Hepatocyte (in vitro differentiated cells): ENCODE results near the gene CAMKK1.

Source experiments
- EZH2 ChIP-seq: fragments of 200-600 bp; sonication (generic); IDR thresholded peaks from 2 replicates; pipeline ENCODE4 v1.6.1; 2016; ENCODE audit warnings: antibody characterized with exemption, mild to moderate bottlenecking, borderline replicate concordance
- TF ChIP-seq, protein P1 (sequence below): fragments of 200-600 bp; sonication (generic); IDR thresholded peaks from 2 replicates; pipeline ENCODE4 v1.5.1; 2016; ENCODE audit warnings: antibody characterized with exemption, mild to moderate bottlenecking; ENCODE audit not compliant: poor library complexity

- TF ChIP-seq, protein P1, sequence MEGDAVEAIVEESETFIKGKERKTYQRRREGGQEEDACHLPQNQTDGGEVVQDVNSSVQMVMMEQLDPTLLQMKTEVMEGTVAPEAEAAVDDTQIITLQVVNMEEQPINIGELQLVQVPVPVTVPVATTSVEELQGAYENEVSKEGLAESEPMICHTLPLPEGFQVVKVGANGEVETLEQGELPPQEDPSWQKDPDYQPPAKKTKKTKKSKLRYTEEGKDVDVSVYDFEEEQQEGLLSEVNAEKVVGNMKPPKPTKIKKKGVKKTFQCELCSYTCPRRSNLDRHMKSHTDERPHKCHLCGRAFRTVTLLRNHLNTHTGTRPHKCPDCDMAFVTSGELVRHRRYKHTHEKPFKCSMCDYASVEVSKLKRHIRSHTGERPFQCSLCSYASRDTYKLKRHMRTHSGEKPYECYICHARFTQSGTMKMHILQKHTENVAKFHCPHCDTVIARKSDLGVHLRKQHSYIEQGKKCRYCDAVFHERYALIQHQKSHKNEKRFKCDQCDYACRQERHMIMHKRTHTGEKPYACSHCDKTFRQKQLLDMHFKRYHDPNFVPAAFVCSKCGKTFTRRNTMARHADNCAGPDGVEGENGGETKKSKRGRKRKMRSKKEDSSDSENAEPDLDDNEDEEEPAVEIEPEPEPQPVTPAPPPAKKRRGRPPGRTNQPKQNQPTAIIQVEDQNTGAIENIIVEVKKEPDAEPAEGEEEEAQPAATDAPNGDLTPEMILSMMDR: no peak
- no peak for TF ChIP-seq EZH2
These were observed 27.7 kb downstream of the CAMKK1 start for GRCh38 chr17:3865176-3865575.
